Measurements from ENCODE around the gene SLC1A3. TPM values are rescaled to one million over a fixed set of nuclear protein-coding genes. Genes with fewer than 3 reads are reported as not detected.

The SLC1A3 gene
- total and polyA plus RNA-seq, 8 donors, result 12.1 to 31.7 (median 20.7) TPM

GRCh38 chr5:36590513-36591286, 15.7 kb upstream of the SLC1A3 start:
- intact Hi-C loops (cut with DNase I), result no loop called here
- ATAC-seq (no peak), DNase-seq (no peak)
- no peaks in the 10 kb centered on the region for H3K9me3 ChIP-seq
- no peak for TF ChIP-seq CTCF (IDR thresholded peaks at IDR 0.05)
- H3K27ac ChIP-seq, result no peak overlapping the region
- no peak overlapping the region for H3K4me3 ChIP-seq
- no peaks in the 10 kb centered on the region for H3K4me1 ChIP-seq
- no peaks in the 10 kb centered on the region for H3K27me3 ChIP-seq
- no peaks in the 10 kb centered on the region for H3K36me3 ChIP-seq

GRCh38 chr5:36593867-36594266, 12.5 kb upstream of the SLC1A3 start:
- Histone ChIP-seq H3K4me3 (no peak overlapping the region), H3K9me3 (no peaks in the 10 kb centered on the region), H3K27ac (no peak overlapping the region), H3K27me3 (no peaks in the 10 kb centered on the region), H3K36me3 (no peaks in the 10 kb centered on the region), H3K4me1 (no peaks in the 10 kb centered on the region)
- intact Hi-C loops (cut with DNase I), result no loop called here
- TF ChIP-seq CTCF (IDR thresholded peaks at IDR 0.05), result no peak
- ATAC-seq (no peak), DNase-seq (no peak)

- intact Hi-C loops (cut with DNase I), result no loop called here
- Histone ChIP-seq H3K9me3 (no peaks in the 10 kb centered on the region), H3K4me3 (no peak overlapping the region), H3K27me3 (no peaks in the 10 kb centered on the region), H3K36me3 (no peaks in the 10 kb centered on the region), H3K27ac (no peak overlapping the region), H3K4me1 (no peaks in the 10 kb centered on the region)
- no peak for DNase-seq
- ATAC-seq, result no peak
- no peak for TF ChIP-seq CTCF (IDR thresholded peaks at IDR 0.05)
These were observed 10.2 kb upstream of the SLC1A3 start for GRCh38 chr5:36596247-36596646.

GRCh38 chr5:36596756-36597155, 9.7 kb upstream of the SLC1A3 start:
- Histone ChIP-seq H3K36me3 (no peaks in the 10 kb centered on the region), H3K4me3 (no peak overlapping the region), H3K9me3 (no peaks in the 10 kb centered on the region), H3K27me3 (no peaks in the 10 kb centered on the region), H3K4me1 (no peaks in the 10 kb centered on the region), H3K27ac (no peak overlapping the region)
- ATAC-seq (no peak), DNase-seq (no peak)
- intact Hi-C loops (cut with DNase I), result no loop called here
- TF ChIP-seq CTCF (IDR thresholded peaks at IDR 0.05), result no peak

- ATAC-seq (no peak), DNase-seq (no peak)
- H3K36me3 ChIP-seq, result no peaks in the 10 kb centered on the region
- no peaks in the 10 kb centered on the region for H3K27me3 ChIP-seq
- H3K4me3 ChIP-seq, result no peak overlapping the region
- TF ChIP-seq CTCF (IDR thresholded peaks at IDR 0.05), result no peak
- intact Hi-C loops (cut with DNase I), result no loop called here
- H3K4me1 ChIP-seq, result no peaks in the 10 kb centered on the region
- H3K27ac ChIP-seq, result no peak overlapping the region
- H3K9me3 ChIP-seq, result no peaks in the 10 kb centered on the region
These were observed 8.4 kb upstream of the SLC1A3 start for GRCh38 chr5:36598045-36598444.
